ENCODE data around the gene SYNGAP1. TPM values are rescaled to one million over a fixed set of nuclear protein-coding genes. Genes with fewer than 3 reads are reported as not detected.

The SYNGAP1 gene
- total RNA-seq, 1 experiment from 2014 or later: 77.6 TPM

GRCh38 chr6:33380272-33380981, 39.4 kb upstream of the SYNGAP1 start:
- H3K9me3 ChIP-seq (ENCODE audit: low read depth, low read length, poor library complexity, severe bottlenecking): no peaks in the 10 kb centered on the region
- no peak overlapping the region for H3K27ac ChIP-seq (ENCODE audit: low read depth, low read length, poor library complexity, severe bottlenecking)
- H3K4me3 ChIP-seq (ENCODE audit: low read depth, low read length, poor library complexity, severe bottlenecking): no peak overlapping the region
- H3K27me3 ChIP-seq (replicated peaks; ENCODE audit: insufficient read depth, low read depth, low read length, poor library complexity): no peaks in the 10 kb centered on the region
- no TSS peak for BruUV-seq (replicated peaks)
- ChIA-PET POLR2A (ENCODE audit: low non-redundant PET) (no interaction called here), CTCF (no interaction called here)
- intact Hi-C loops (cut with micrococcal nuclease; ENCODE audit: unreplicated experiment): no loop called here
- H3K36me3 ChIP-seq (ENCODE audit: insufficient read depth, low read length, poor library complexity, severe bottlenecking): no peaks in the 10 kb centered on the region
- TF ChIP-seq EZH2 (IDR thresholded peaks at IDR 0.05; ENCODE audit: borderline replicate concordance, low read depth, low read length, poor library complexity, severe bottlenecking) (no peak), CTCF (conservative IDR thresholded peaks at IDR 0.05; ENCODE audit: low read depth, low read length) (no peak)
- H3K4me1 ChIP-seq (ENCODE audit: insufficient read depth, low read length, poor library complexity, severe bottlenecking): peaks cover 4% of the 10 kb centered on the region
- no peak for DNase-seq (ENCODE audit: low spot score)

- Histone ChIP-seq H3K9me3 (ENCODE audit: low read depth, low read length, poor library complexity, severe bottlenecking) (no peaks in the 10 kb centered on the region), H3K4me1 (ENCODE audit: insufficient read depth, low read length, poor library complexity, severe bottlenecking) (no peaks in the 10 kb centered on the region), H3K27ac (ENCODE audit: low read depth, low read length, poor library complexity, severe bottlenecking) (no peak overlapping the region), H3K27me3 (replicated peaks; ENCODE audit: insufficient read depth, low read depth, low read length, poor library complexity) (no peaks in the 10 kb centered on the region), H3K4me3 (ENCODE audit: low read depth, low read length, poor library complexity, severe bottlenecking) (no peak overlapping the region), H3K36me3 (ENCODE audit: insufficient read depth, low read length, poor library complexity, severe bottlenecking) (no peaks in the 10 kb centered on the region)
- no peak for DNase-seq (ENCODE audit: low spot score)
- intact Hi-C loops (cut with micrococcal nuclease; ENCODE audit: unreplicated experiment): no loop called here
- ChIA-PET CTCF (interaction anchor here (0.6 to 0.7 kb wide), 2 partner anchors 13 to 66 kb away, joined by 4 to 16 read pairs; no protein-coding TSS in a partner anchor), POLR2A (ENCODE audit: low non-redundant PET) (no interaction called here)
- TF ChIP-seq CTCF (conservative IDR thresholded peaks at IDR 0.05; ENCODE audit: low read depth, low read length) (no peak), EZH2 (IDR thresholded peaks at IDR 0.05; ENCODE audit: borderline replicate concordance, low read depth, low read length, poor library complexity, severe bottlenecking) (no peak)
- no TSS peak for BruUV-seq (replicated peaks)
These were observed 36.3 kb upstream of the SYNGAP1 start for GRCh38 chr6:33383427-33384185.

GRCh38 chr6:33384581-33385020, 35.3 kb upstream of the SYNGAP1 start:
- BruUV-seq (replicated peaks): no TSS peak
- Histone ChIP-seq H3K4me1 (ENCODE audit: insufficient read depth, low read length, poor library complexity, severe bottlenecking) (no peaks in the 10 kb centered on the region), H3K9me3 (ENCODE audit: low read depth, low read length, poor library complexity, severe bottlenecking) (no peaks in the 10 kb centered on the region), H3K4me3 (ENCODE audit: low read depth, low read length, poor library complexity, severe bottlenecking) (no peak overlapping the region), H3K27ac (ENCODE audit: low read depth, low read length, poor library complexity, severe bottlenecking) (no peak overlapping the region), H3K36me3 (ENCODE audit: insufficient read depth, low read length, poor library complexity, severe bottlenecking) (no peaks in the 10 kb centered on the region), H3K27me3 (replicated peaks; ENCODE audit: insufficient read depth, low read depth, low read length, poor library complexity) (no peaks in the 10 kb centered on the region)
- TF ChIP-seq CTCF (conservative IDR thresholded peaks at IDR 0.05; ENCODE audit: low read depth, low read length): peak; percentile 54
- no peak for TF ChIP-seq EZH2 (IDR thresholded peaks at IDR 0.05; ENCODE audit: borderline replicate concordance, low read depth, low read length, poor library complexity, severe bottlenecking)
- DNase-seq (ENCODE audit: low spot score): peak; percentile 56
- intact Hi-C loops (cut with micrococcal nuclease; ENCODE audit: unreplicated experiment): no loop called here
- ChIA-PET POLR2A (ENCODE audit: low non-redundant PET) (no interaction called here), CTCF (interaction anchor here (0.6 to 0.7 kb wide), 2 partner anchors 12 to 67 kb away, joined by 4 to 16 read pairs; no protein-coding TSS in a partner anchor)

Data from A673 (cell line).